Measurements from ENCODE around the gene CNOT11. TPM values are rescaled to one million over a fixed set of nuclear protein-coding genes. Genes with fewer than 3 reads are reported as not detected.
"Not testable (repeated sequence)": the region's sequence is repeated elsewhere in the genome, so short reads cannot be mapped to it uniquely, and the experiment has no call there.

The CNOT11 gene
- total and polyA plus RNA-seq, 2 experiments from 2014 or later = 22.6 to 33.3 TPM

DNA sequence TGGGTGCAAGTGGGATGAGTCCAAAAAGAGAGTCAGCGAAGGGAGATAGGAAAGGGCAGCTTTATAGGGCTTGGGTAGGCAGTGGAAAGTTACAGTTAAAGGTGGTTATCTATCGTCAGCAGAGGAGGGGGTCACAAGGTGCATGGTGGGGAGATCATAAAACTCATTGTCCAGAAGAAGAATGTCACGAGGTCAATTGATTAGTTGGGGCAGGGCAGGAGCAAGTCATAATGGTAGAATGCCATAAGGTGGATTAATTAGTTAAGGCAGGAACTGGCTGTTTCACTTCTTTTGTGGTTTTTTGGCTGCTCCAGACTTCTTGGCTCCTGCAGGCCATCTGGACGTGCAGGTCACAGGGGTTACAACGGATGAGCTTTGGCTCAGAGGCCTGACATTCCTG lies 3.9 kb upstream of the CNOT11 start:
- H3K9me3 ChIP-seq (ENCODE audit: low read depth); H3K27ac ChIP-seq; H2AFZ ChIP-seq; H4K20me1 ChIP-seq (ENCODE audit: insufficient read depth); in situ Hi-C loops (cut with MboI); H3K9ac ChIP-seq; DNase-seq; H3K9me2 ChIP-seq (ENCODE audit: insufficient read depth); H3K27me3 ChIP-seq (replicated peaks; ENCODE audit: insufficient read depth); H3K36me3 ChIP-seq (ENCODE audit: low read depth); H3K4me1 ChIP-seq (ENCODE audit: insufficient read depth); H3K4me3 ChIP-seq; H3K79me2 ChIP-seq (ENCODE audit: insufficient read depth); H3K4me2 ChIP-seq (ENCODE audit: unreplicated experiment); H3F3A ChIP-seq (ENCODE audit: insufficient read depth): not testable (repeated sequence)
- 74 to 75% methylated on average over 5 of the region's 5 CpGs for WGBS, 2 experiments (ENCODE audit: low coverage in 1 of 2, low lambda C conversion rate in 2 of 2, missing lambda C conversion rate in 2 of 2)

DNA sequence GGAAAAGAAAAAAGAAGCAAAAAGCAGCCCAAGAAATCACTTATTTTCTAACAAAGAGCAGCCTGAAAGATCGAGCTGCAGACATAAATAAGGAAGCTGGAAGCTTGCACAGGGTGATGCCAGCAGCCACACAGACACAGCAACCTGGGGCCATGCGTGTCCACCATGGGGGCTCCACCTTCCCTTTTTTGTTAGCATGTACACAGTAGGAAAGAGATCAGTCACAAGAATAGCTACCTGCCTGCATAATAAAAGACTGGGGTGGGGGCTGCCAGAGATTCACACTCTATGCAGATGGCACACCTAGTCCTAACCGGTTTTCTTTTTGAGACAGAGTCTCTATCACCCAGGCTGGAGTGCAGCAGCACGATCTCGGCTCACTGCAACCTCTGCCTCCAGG lies 2.9 kb upstream of the CNOT11 start:
- Histone ChIP-seq H3K4me3 (no peak overlapping the region), H3K27ac (no peak overlapping the region), H3K4me2 (ENCODE audit: unreplicated experiment) (no peak overlapping the region), H4K20me1 (ENCODE audit: insufficient read depth) (no peaks in the 10 kb centered on the region), H3K9me3 (ENCODE audit: low read depth) (no peaks in the 10 kb centered on the region), H3K27me3 (replicated peaks; ENCODE audit: insufficient read depth) (no peaks in the 10 kb centered on the region), H2AFZ (no peak overlapping the region), H3K79me2 (ENCODE audit: insufficient read depth) (peaks cover 20% of the 10 kb centered on the region), H3K4me1 (ENCODE audit: insufficient read depth) (peaks cover 8% of the 10 kb centered on the region), H3F3A (ENCODE audit: insufficient read depth) (no peaks in the 10 kb centered on the region), H3K9ac (no peak overlapping the region), H3K9me2 (ENCODE audit: insufficient read depth) (no peaks in the 10 kb centered on the region), H3K36me3 (ENCODE audit: low read depth) (no peaks in the 10 kb centered on the region)
- in situ Hi-C loops (cut with MboI) = no loop called here
- DNase-seq = no peak
- TF ChIP-seq EZH2 (IDR thresholded peaks at IDR 0.05; ENCODE audit: insufficient read depth, poor library complexity, severe bottlenecking) = no peak
- no peak for TF ChIP-seq EZH2phosphoT487 (IDR thresholded peaks at IDR 0.05; ENCODE audit: insufficient read depth, low read depth)
- WGBS, 2 experiments (ENCODE audit: low coverage in 1 of 2, low lambda C conversion rate in 2 of 2, missing lambda C conversion rate in 2 of 2) = 69 to 71% methylated on average over 5 of the region's 5 CpGs

DNA sequence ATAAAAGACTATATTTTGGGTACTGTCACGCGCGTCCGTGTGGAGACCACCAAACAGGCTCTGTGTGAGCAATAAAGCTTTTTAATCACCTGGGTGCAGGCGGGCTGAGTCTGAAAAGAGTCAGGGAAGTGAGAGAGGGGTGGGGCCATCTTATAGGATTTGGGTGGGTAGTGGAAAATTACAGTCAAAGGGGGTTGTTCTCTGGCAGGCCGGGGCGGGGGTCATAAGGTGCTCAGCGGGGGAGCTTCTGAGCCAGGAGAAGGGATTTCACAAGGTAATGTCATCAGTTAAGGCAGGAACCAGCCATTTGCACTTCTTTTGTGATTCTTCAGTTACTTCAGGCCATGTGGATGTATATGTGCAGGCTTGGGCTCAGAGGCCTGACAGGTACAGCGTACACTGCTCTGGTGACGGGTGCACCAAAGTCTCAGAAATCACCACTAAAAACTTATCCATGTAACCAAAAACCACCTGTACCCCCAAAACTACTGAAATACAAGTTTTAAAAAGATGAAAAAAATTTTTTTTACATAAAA lies 1.4 kb upstream of the CNOT11 start:
- H3K36me3 ChIP-seq (ENCODE audit: low read depth); H3K4me3 ChIP-seq; DNase-seq; H2AFZ ChIP-seq; H3K27me3 ChIP-seq (replicated peaks; ENCODE audit: insufficient read depth); H3K9me2 ChIP-seq (ENCODE audit: insufficient read depth); H3K9me3 ChIP-seq (ENCODE audit: low read depth); H3K27ac ChIP-seq; H4K20me1 ChIP-seq (ENCODE audit: insufficient read depth); in situ Hi-C loops (cut with MboI); H3F3A ChIP-seq (ENCODE audit: insufficient read depth); H3K9ac ChIP-seq; H3K4me2 ChIP-seq (ENCODE audit: unreplicated experiment): not testable (repeated sequence)
- Histone ChIP-seq H3K4me1 (ENCODE audit: insufficient read depth) (peaks cover 11% of the 10 kb centered on the region), H3K79me2 (ENCODE audit: insufficient read depth) (peaks cover 35% of the 10 kb centered on the region)
- WGBS, 2 experiments (ENCODE audit: low coverage in 1 of 2, low lambda C conversion rate in 2 of 2, missing lambda C conversion rate in 2 of 2) = 77 to 82% methylated on average over 10 of the region's 10 CpGs

DNA sequence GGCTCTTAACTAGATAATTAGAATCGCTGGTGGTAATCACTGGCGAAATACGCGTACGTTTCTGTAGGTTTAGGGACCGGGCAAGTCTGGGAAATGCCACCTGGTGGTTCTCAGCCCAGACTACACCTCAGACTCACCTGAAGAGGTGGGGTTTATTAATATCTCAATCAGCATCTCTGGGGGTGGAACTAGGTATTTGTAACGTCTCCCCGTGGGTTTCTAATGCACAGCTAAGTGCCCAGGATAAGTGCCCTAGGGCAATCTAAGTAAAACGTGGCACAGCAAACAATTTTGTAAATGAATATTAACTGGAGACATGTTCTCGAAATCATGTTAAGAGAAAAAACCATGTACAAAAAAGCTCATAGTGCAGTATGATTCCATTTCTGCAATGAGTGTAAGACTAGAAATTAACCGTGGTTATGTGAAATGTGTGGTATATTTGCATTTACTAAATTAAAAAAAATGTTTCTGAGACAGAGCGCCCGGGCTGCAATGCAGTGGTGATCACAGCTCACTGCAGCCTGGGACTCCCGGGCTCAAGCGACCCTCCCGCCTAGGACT lies 760 bp upstream of the CNOT11 start:
- H3K9me2 ChIP-seq (ENCODE audit: insufficient read depth) = no peaks in the 10 kb centered on the region
- H3F3A ChIP-seq (ENCODE audit: insufficient read depth) = no peaks in the 10 kb centered on the region

More for the DNA sequence above, 760 bp upstream of the CNOT11 start:
- H3K27me3 ChIP-seq (replicated peaks; ENCODE audit: insufficient read depth) = no peaks in the 10 kb centered on the region
- in situ Hi-C loops (cut with MboI) = no loop called here
- no peaks in the 10 kb centered on the region for H4K20me1 ChIP-seq (ENCODE audit: insufficient read depth)
- H3K9ac ChIP-seq = peak overlapping the region; percentile 90
- peak overlapping the region; percentile 64 for H3K4me2 ChIP-seq (ENCODE audit: unreplicated experiment)
- H3K27ac ChIP-seq = peak overlapping the region; percentile 72
- peaks cover 11% of the 10 kb centered on the region for H3K4me1 ChIP-seq (ENCODE audit: insufficient read depth)
- peak overlapping the region; percentile 90 for H3K4me3 ChIP-seq
- WGBS, 2 experiments (ENCODE audit: low coverage in 1 of 2, low lambda C conversion rate in 2 of 2, missing lambda C conversion rate in 2 of 2) = 37% methylated on average over 16 of the region's 16 CpGs
- TF ChIP-seq EZH2 (IDR thresholded peaks at IDR 0.05; ENCODE audit: insufficient read depth, poor library complexity, severe bottlenecking) (no peak), EZH2phosphoT487 (IDR thresholded peaks at IDR 0.05; ENCODE audit: insufficient read depth, low read depth) (no peak)
- H3K79me2 ChIP-seq (ENCODE audit: insufficient read depth) = peaks cover 41% of the 10 kb centered on the region
- no peaks in the 10 kb centered on the region for H3K36me3 ChIP-seq (ENCODE audit: low read depth)
- no peaks in the 10 kb centered on the region for H3K9me3 ChIP-seq (ENCODE audit: low read depth)
- no peak for DNase-seq
- H2AFZ ChIP-seq = peak overlapping the region; percentile 98
